Measurements from ENCODE around the gene MAP3K5.

DNA sequence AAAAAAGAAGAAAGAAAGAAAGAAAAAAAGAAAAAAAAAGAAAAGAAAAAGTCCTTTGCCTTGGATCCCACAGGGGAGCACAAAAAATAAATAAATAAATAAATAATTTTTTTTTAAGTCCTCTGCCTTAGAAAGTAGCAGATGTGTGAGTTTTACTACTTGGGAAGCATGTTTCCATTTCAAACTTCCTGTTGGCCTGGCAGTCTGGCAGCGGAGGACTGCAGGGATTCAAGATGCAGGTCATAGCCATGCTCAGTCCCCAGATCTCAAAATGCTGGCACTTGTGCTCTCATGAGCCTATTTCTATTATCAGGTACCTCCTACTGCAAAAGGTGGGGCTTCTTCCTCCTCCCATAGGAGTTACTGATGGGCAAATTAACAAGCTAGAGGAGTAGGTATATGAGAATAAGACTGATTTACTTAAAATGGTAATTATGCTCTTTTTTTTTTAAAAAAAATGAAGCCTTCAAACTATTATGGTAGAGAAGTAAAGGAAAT is 187.9 kb downstream of the MAP3K5 start:
- TF ChIP-seq POLR2A (IDR thresholded peaks at IDR 0.05): no peak
- TF ChIP-seq, protein P1, sequence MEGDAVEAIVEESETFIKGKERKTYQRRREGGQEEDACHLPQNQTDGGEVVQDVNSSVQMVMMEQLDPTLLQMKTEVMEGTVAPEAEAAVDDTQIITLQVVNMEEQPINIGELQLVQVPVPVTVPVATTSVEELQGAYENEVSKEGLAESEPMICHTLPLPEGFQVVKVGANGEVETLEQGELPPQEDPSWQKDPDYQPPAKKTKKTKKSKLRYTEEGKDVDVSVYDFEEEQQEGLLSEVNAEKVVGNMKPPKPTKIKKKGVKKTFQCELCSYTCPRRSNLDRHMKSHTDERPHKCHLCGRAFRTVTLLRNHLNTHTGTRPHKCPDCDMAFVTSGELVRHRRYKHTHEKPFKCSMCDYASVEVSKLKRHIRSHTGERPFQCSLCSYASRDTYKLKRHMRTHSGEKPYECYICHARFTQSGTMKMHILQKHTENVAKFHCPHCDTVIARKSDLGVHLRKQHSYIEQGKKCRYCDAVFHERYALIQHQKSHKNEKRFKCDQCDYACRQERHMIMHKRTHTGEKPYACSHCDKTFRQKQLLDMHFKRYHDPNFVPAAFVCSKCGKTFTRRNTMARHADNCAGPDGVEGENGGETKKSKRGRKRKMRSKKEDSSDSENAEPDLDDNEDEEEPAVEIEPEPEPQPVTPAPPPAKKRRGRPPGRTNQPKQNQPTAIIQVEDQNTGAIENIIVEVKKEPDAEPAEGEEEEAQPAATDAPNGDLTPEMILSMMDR (IDR thresholded peaks at IDR 0.05): no peak
- no peak for TF ChIP-seq POLR2AphosphoS5 (IDR thresholded peaks at IDR 0.05)
